H1 (cell line): ENCODE results near the gene DIABLO. TPM values are rescaled to one million over a fixed set of nuclear protein-coding genes. Genes with fewer than 3 reads are reported as not detected.

ENCODE experiments used
- CTCF ChIA-PET: fragments of 300-600 bp; sonication (Branson Sonifier 250); formaldehyde crosslinking; loops from one replicate; lab custom pipeline; 2021; ENCODE audit not compliant: partially characterized antibody; lab: Charles Lee
- POLR2A ChIA-PET: fragments of 300-600 bp; sonication (Branson Sonifier 250); formaldehyde crosslinking; loops from one replicate; lab custom pipeline; 2021; ENCODE audit warnings: inconsistent platforms; ENCODE audit not compliant: partially characterized antibody; lab: Charles Lee
- DNase-seq, 2 experiments: peaks; one replicate each; pipeline versions ENCODE4 v3.0.0 to v3.0.0-alpha.2; 2010 to 2022; ENCODE audit warnings: low spot score in 2 of 2, low read depth in 1 of 2, mixed read lengths in 1 of 2
- FAIRE-seq: peaks from 2 replicates; lab custom pipeline; 2011; peaks lifted over from hg19 to GRCh38; lab: Jason Lieb, UNC
- H2AFZ ChIP-seq: 2 replicates; pipeline ENCODE4 v1.8.1; 2012; ENCODE audit warnings: low read length, inconsistent platforms
- H2AK5ac ChIP-seq: 2 replicates; pipeline ENCODE4 v1.6.1; 2013; ENCODE audit warnings: low read depth, low read length
- H2BK120ac ChIP-seq: replicated peaks from 2 replicates; pipeline ENCODE3; 2013; ENCODE audit warnings: low read depth, low read length, inconsistent platforms
- H2BK12ac ChIP-seq: 2 replicates; pipeline ENCODE4 v1.6.1; 2013; ENCODE audit warnings: low read depth, low read length
- H2BK15ac ChIP-seq: 2 replicates; pipeline ENCODE4 v1.6.1; 2013; ENCODE audit warnings: low read length
- H2BK20ac ChIP-seq: 2 replicates; pipeline ENCODE4 v1.6.1; 2013; ENCODE audit warnings: low read length
- H2BK5ac ChIP-seq: 2 replicates; pipeline ENCODE4 v1.6.1; 2013; ENCODE audit warnings: low read depth, low read length
- H3K14ac ChIP-seq: 2 replicates; pipeline ENCODE4 v1.6.1; 2013; ENCODE audit warnings: inconsistent platforms; ENCODE audit not compliant: insufficient read length
- H3K18ac ChIP-seq: 2 replicates; pipeline ENCODE4 v1.6.1; 2013; ENCODE audit warnings: low read length; ENCODE audit errors: extremely low read depth
- H3K23ac ChIP-seq: 2 replicates; pipeline ENCODE4 v1.6.1; 2013; ENCODE audit warnings: inconsistent platforms; ENCODE audit not compliant: insufficient read length
- H3K23me2 ChIP-seq: 2 replicates; pipeline ENCODE4 v1.6.1; 2013; ENCODE audit warnings: low read depth, low read length
- H3K27ac ChIP-seq: 2 replicates; pipeline ENCODE4 v1.6.1; 2011; ENCODE audit warnings: low read depth, low read length, inconsistent platforms
- H3K27me3 ChIP-seq, 4 experiments: replicated peaks in 1 of 4; 1 replicate in 1 of 4; 2 replicates in 3 of 4; pipeline versions ENCODE4 v1.6.1 to v1.8.1; 2011 to 2013; ENCODE audit warnings: low read length in 3 of 4, mild to moderate bottlenecking in 3 of 4, inconsistent platforms in 2 of 4, mixed read lengths in 2 of 4, moderate library complexity in 1 of 4; ENCODE audit not compliant: control insufficient read depth in 3 of 4, insufficient read depth in 3 of 4; ENCODE audit errors: extremely low read depth in 1 of 4
- H3K36me3 ChIP-seq, 4 experiments: 2 replicates each; pipeline versions ENCODE4 v1.6.1 to v1.8.1; 2011 to 2013; ENCODE audit warnings: mild to moderate bottlenecking in 4 of 4, low read length in 3 of 4, moderate library complexity in 2 of 4, control low read depth in 1 of 4, inconsistent platforms in 1 of 4; ENCODE audit not compliant: insufficient read depth in 4 of 4, control insufficient read depth in 2 of 4
- H3K4ac ChIP-seq: replicated peaks from 2 replicates; pipeline ENCODE3; 2013; ENCODE audit warnings: low read length, low read depth, mixed read lengths, inconsistent platforms; ENCODE audit not compliant: insufficient read length
- H3K4me1 ChIP-seq, 4 experiments: replicated peaks in 1 of 4; 1 replicate in 1 of 4; 2 replicates in 3 of 4; pipeline versions ENCODE4 v1.6.1 to v1.8.1; 2011 to 2013; ENCODE audit warnings: low read length in 3 of 4, inconsistent platforms in 2 of 4, mixed read lengths in 1 of 4; ENCODE audit not compliant: insufficient read depth in 4 of 4, control insufficient read depth in 3 of 4
- H3K4me2 ChIP-seq, 2 experiments: 2 replicates each; pipeline versions ENCODE4 v1.6.1 to v1.8.1; 2011 to 2013; ENCODE audit warnings: low read depth in 2 of 2, low read length in 2 of 2, control low read depth in 1 of 2, inconsistent platforms in 1 of 2, mild to moderate bottlenecking in 1 of 2; ENCODE audit not compliant: insufficient read depth in 1 of 2
- H3K4me3 ChIP-seq, 4 experiments: fragments of 200-600, 300-600 bp in 1 of 4; sonication (generic), shearing (Covaris generic), sonication (Bioruptor Twin) in 1 of 4; 2 replicates each; pipeline versions ENCODE4 v1.5.1 to v1.8.1; 2011 to 2016; ENCODE audit warnings: low read length in 4 of 4, low read depth in 3 of 4, control low read depth in 2 of 4, inconsistent platforms in 2 of 4, mild to moderate bottlenecking in 2 of 4, mixed read lengths in 1 of 4, moderate library complexity in 1 of 4; ENCODE audit not compliant: insufficient read depth in 2 of 4; ENCODE audit errors: extremely low read depth in 1 of 4
- H3K56ac ChIP-seq: replicated peaks from 2 replicates; pipeline ENCODE3; 2013; ENCODE audit warnings: low read depth, mild to moderate bottlenecking, mixed read lengths, low read length, inconsistent platforms; ENCODE audit not compliant: insufficient read length
- H3K79me1 ChIP-seq: 2 replicates; pipeline ENCODE4 v1.6.1; 2013; ENCODE audit warnings: low read depth, low read length, control low read depth
- H3K79me2 ChIP-seq, 2 experiments: 2 replicates each; pipeline versions ENCODE4 v1.6.1 to v1.8.1; 2012 to 2013; ENCODE audit warnings: low read length in 2 of 2, mild to moderate bottlenecking in 2 of 2, inconsistent platforms in 1 of 2; ENCODE audit not compliant: insufficient read depth in 2 of 2, control insufficient read depth in 1 of 2
- H3K9ac ChIP-seq, 4 experiments: replicated peaks in 1 of 4; 1 replicate in 1 of 4; 2 replicates in 3 of 4; pipeline versions ENCODE4 v1.6.1 to v1.8.1; 2011 to 2013; ENCODE audit warnings: low read depth in 3 of 4, low read length in 3 of 4, control low read depth in 2 of 4, mild to moderate bottlenecking in 2 of 4, moderate library complexity in 2 of 4, inconsistent platforms in 1 of 4; ENCODE audit errors: extremely low read depth in 1 of 4
- H3K9me3 ChIP-seq, 2 experiments: 2 replicates each; pipeline versions ENCODE4 v1.6.1 to v1.8.1; 2012 to 2013; ENCODE audit warnings: mild to moderate bottlenecking in 2 of 2, moderate library complexity in 2 of 2, control low read depth in 1 of 2, inconsistent platforms in 1 of 2, low read depth in 1 of 2, low read length in 1 of 2, mixed read lengths in 1 of 2; ENCODE audit not compliant: insufficient read depth in 2 of 2
- H4K20me1 ChIP-seq, 2 experiments: replicated peaks in 1 of 2; 2 replicates each; pipeline versions ENCODE3 to v1.8.1; 2011 to 2013; ENCODE audit warnings: inconsistent platforms in 2 of 2, low read length in 2 of 2, mild to moderate bottlenecking in 1 of 2; ENCODE audit not compliant: insufficient read depth in 2 of 2, control insufficient read depth in 1 of 2
- H4K5ac ChIP-seq: 2 replicates; pipeline ENCODE4 v1.6.1; 2013; ENCODE audit warnings: low read length, low read depth, mixed read lengths, inconsistent platforms; ENCODE audit not compliant: insufficient read length
- H4K8ac ChIP-seq: 2 replicates; pipeline ENCODE4 v1.8.0; 2013; ENCODE audit warnings: mild to moderate bottlenecking, moderate library complexity, low read length, inconsistent platforms; ENCODE audit not compliant: insufficient read depth; ENCODE audit errors: extremely low read depth
- H4K91ac ChIP-seq: replicated peaks from 2 replicates; pipeline ENCODE3; 2013; ENCODE audit warnings: low read length, mixed read lengths, inconsistent platforms; ENCODE audit not compliant: insufficient read length
- BCL11A ChIP-seq, 2 experiments: IDR thresholded peaks; one replicate each; pipeline ENCODE4 v1.6.1; 2011; ENCODE audit warnings: low read depth in 2 of 2, low read length in 2 of 2, mild to moderate bottlenecking in 2 of 2
- KDM1A ChIP-seq: fragments of 200-600, 300-600 bp; sonication (generic); IDR thresholded peaks from 2 replicates; pipeline ENCODE4 v1.7.1; 2016; ENCODE audit warnings: mild to moderate bottlenecking, low read length, borderline replicate concordance
- MAFK ChIP-seq: IDR thresholded peaks from 2 replicates; pipeline ENCODE4 v1.6.1; 2012; ENCODE audit warnings: low read depth, mild to moderate bottlenecking, improper control_type of control experiment, low read length
- MAX ChIP-seq: IDR thresholded peaks from 2 replicates; pipeline ENCODE4 v1.6.1; 2012; ENCODE audit warnings: inconsistent platforms
- SUZ12 ChIP-seq: fragments of 200-600 bp; sonication (generic); IDR thresholded peaks from 2 replicates; pipeline ENCODE4 v1.6.1; 2012; ENCODE audit warnings: mild to moderate bottlenecking, inconsistent platforms, low read length, moderate library complexity, mixed read lengths
- TAF1 ChIP-seq: IDR thresholded peaks from 2 replicates; pipeline ENCODE4 v1.6.1; 2011; ENCODE audit warnings: mild to moderate bottlenecking, low read depth, low read length
- ZNF274 ChIP-seq: IDR thresholded peaks from 2 replicates; pipeline ENCODE4 v1.7.0; 2012; ENCODE audit warnings: low read length, borderline replicate concordance; ENCODE audit errors: extremely low read depth
- WGBS, 2 experiments: shearing (Covaris generic) in 1 of 2; methylation state at CpG; one replicate each; pipeline versions ENCODE4 v1.1.6 to v1.1.7; 2013 to 2015; ENCODE audit warnings: low lambda C conversion rate in 2 of 2, mixed read lengths in 2 of 2, inconsistent platforms in 1 of 2, low coverage in 1 of 2, missing lambda C conversion rate in 1 of 2; ENCODE audit not compliant: insufficient replicate concordance in 2 of 2, insufficient coverage in 1 of 2, insufficient read length in 1 of 2; ENCODE audit errors: extremely low coverage in 1 of 2, missing lambda C conversion rate in 1 of 2; 5-methylcytosine and 5-hydroxymethylcytosine counted together
- polyA plus RNA-seq, 7 experiments: library from polyadenylated mRNA; depleted of rRNA in 3 of 7; stranded (reverse) in 5 of 7; unstranded in 2 of 7; fragments of >200 nt in 5 of 7; fragments of 200-250 nt in 2 of 7; gene quantifications; 1 replicate in 5 of 7; 2 replicates in 1 of 7; 4 replicates in 1 of 7; pipeline versions ENCODE4 v1.2.1 to v1.2.3, GENCODE V29; 2011 to 2013; ENCODE audit warnings: missing spikeins in 2 of 7, mixed read lengths in 2 of 7
- total RNA-seq: library from RNA; stranded (reverse); fragmentation: NEBNext Ultra II Directional; extraction: Animal tissue kit (Norgen Biotek cat#: 25700); gene quantifications from 2 replicates; pipeline ENCODE4 v1.2.1, GENCODE V29; 2021

Gene DIABLO
- total and polyA plus RNA-seq, 2 of the 8 experiments (the other 6 are each of a cell fraction or from before 2014, with no cell fraction given), result 65.2 to 68.3 TPM

GRCh38 chr12:122250536-122250935 lies 24.7 kb upstream of the DIABLO start:
- peaks cover 0 to 3% of the 10 kb centered on the region in 2 experiments for H4K20me1 ChIP-seq
- no peaks in the 10 kb centered on the region for H3K4me1 ChIP-seq
- H3K4me3 ChIP-seq, result no peak overlapping the region
- no peak overlapping the region for H3K9ac ChIP-seq
- no peak overlapping the region for H3K14ac ChIP-seq
- no peak overlapping the region for H3K4me2 ChIP-seq
- no peak overlapping the region for H2BK120ac ChIP-seq
- no peaks in the 10 kb centered on the region for H3K23me2 ChIP-seq
- ChIA-PET CTCF (interaction anchor here (1.4 kb wide), 1 partner anchor 56 kb away, joined by 4 read pairs; no protein-coding TSS in a partner anchor), POLR2A (interaction anchor here (1.2 to 1.6 kb wide), 4 partner anchors 9 to 24 kb away, joined by 3 to 6 read pairs (median 4); partner anchors contain the start of gene DIABLO)
- H2BK12ac ChIP-seq, result no peak overlapping the region
- H2BK15ac ChIP-seq, result no peak overlapping the region
- H2AK5ac ChIP-seq, result no peak overlapping the region
- H3K36me3 ChIP-seq, result peaks cover 0 to 11% (median 1%) of the 10 kb centered on the region in 4 experiments; a peak in 4 of 8 replicates
- H2AFZ ChIP-seq, result no peak overlapping the region
- no peak overlapping the region for H3K4ac ChIP-seq
- no peaks in the 10 kb centered on the region; a peak in 1 of 4 replicates for H3K79me2 ChIP-seq
- no peak overlapping the region for H3K23ac ChIP-seq
- H3K9me3 ChIP-seq, result no peaks in the 10 kb centered on the region
- no peak overlapping the region for H4K91ac ChIP-seq
- H2BK20ac ChIP-seq, result no peak overlapping the region
- no peak for DNase-seq
- H3K18ac ChIP-seq, result no peak overlapping the region
- no peak for FAIRE-seq
- TF ChIP-seq KDM1A (no peak), SUZ12 (no peak), TAF1 (no peak), MAFK (no peak), BCL11A (IDR thresholded peaks at IDR 0.05; ENCODE audit: low read depth in 2 of 2, low read length in 2 of 2) (no peak), MAX (no peak), ZNF274 (no peak)
- no peaks in the 10 kb centered on the region for H3K27me3 ChIP-seq
- 87% methylated on average over 8 of the region's 8 CpGs; no CpG with 5 or more reads in 1 of the 2 experiments for WGBS, 2 experiments
- H3K27ac ChIP-seq, result no peak overlapping the region
- no peak overlapping the region for H2BK5ac ChIP-seq
- no peak overlapping the region for H3K56ac ChIP-seq
- H4K8ac ChIP-seq, result no peak overlapping the region
- H3K79me1 ChIP-seq, result no peaks in the 10 kb centered on the region
- no peak overlapping the region for H4K5ac ChIP-seq
